Heart left ventricle (tissue), 16 donors: Measurements from ENCODE around the gene DRD2. TPM values are rescaled to one million over a fixed set of nuclear protein-coding genes. Genes with fewer than 3 reads are reported as not detected.

Experiments
- ATAC-seq, 4 donors: fragments of 200-7000 bp; cut with Tn5 transposase; one replicate each; pipeline ENCODE4 v1.9.1; 2020 to 2022; ENCODE audit warnings: moderate library complexity in 4 of 4, mild to moderate bottlenecking in 3 of 4, moderate number of reproducible peaks in 1 of 4
- DNase-seq, 5 donors: peaks; one replicate each; pipeline ENCODE4 v3.0.0-alpha.2; 2020
- H3K27ac ChIP-seq, 12 donors: fragments of 200-600 bp; sonication (generic) in 4 of 12; one replicate each; pipeline versions ENCODE4 v1.5.0 to v1.8.0; 2016 to 2022; ENCODE audit warnings: mild to moderate bottlenecking in 2 of 12
- H3K27me3 ChIP-seq, 9 donors: fragments of 200-600 bp; sonication (generic) in 2 of 9; one replicate each; pipeline versions ENCODE4 v1.5.1 to v1.8.0; 2016 to 2022; ENCODE audit warnings: mild to moderate bottlenecking in 3 of 9
- H3K36me3 ChIP-seq, 9 donors: fragments of 200-600 bp; sonication (generic) in 2 of 9; one replicate each; pipeline versions ENCODE4 v1.5.0 to v1.8.0; 2018 to 2022; ENCODE audit warnings: mild to moderate bottlenecking in 2 of 9
- H3K4me1 ChIP-seq, 12 donors: fragments of 200-600 bp; sonication (generic) in 4 of 12; one replicate each; pipeline versions ENCODE4 v1.5.0 to v1.8.0; 2016 to 2022; ENCODE audit warnings: mild to moderate bottlenecking in 3 of 12
- H3K4me3 ChIP-seq, 12 donors: fragments of 200-600 bp; sonication (generic) in 4 of 12; one replicate each; pipeline versions ENCODE4 v1.5.0 to v1.8.0; 2017 to 2022; ENCODE audit warnings: mild to moderate bottlenecking in 9 of 12, moderate library complexity in 4 of 12
- H3K9me3 ChIP-seq, 12 donors: fragments of 200-600 bp; sonication (generic) in 4 of 12; one replicate each; pipeline versions ENCODE4 v1.5.0 to v1.8.0; 2016 to 2022; ENCODE audit warnings: mild to moderate bottlenecking in 1 of 12
- POLR2A ChIP-seq, 2 donors: fragments of 450-650 bp; IDR thresholded peaks; one replicate each; pipeline ENCODE4 v1.6.1; 2017; ENCODE audit warnings: antibody characterized with exemption in 2 of 2, mild to moderate bottlenecking in 2 of 2, moderate library complexity in 2 of 2
- WGBS, 4 donors: extraction: QIAGEN DNeasy Blood & Tissue Kit in 2 of 4; methylation state at CpG; one replicate each; pipeline versions ENCODE4 v1.1.5 to v1.1.7; 2013 to 2018; 5-methylcytosine and 5-hydroxymethylcytosine counted together
- intact Hi-C, 10 donors: fragments of 100-400 bp; cut with DNase I; formaldehyde crosslinking; loops; one replicate each; pipeline versions ENCODE4 v1.11.1 to v1.14.2; 2022
- polyA plus RNA-seq, 2 donors: library from polyadenylated mRNA; stranded (reverse); fragments of 200-250 nt; gene quantifications; one replicate each; pipeline ENCODE4 v1.2.3, GENCODE V29; 2013
- total RNA-seq, 9 donors: library from RNA; depleted of rRNA in 2 of 9; stranded (reverse); fragments of >200 nt in 2 of 9; fragmentation: NEBNext Ultra II Directional in 3 of 9; extraction: Animal tissue kit (Norgen Biotek cat#: 25700) in 3 of 9; gene quantifications; one replicate each; pipeline versions ENCODE4 v1.1.0 to v1.2.4, GENCODE V29; 2016 to 2023
- TF ChIP-seq, protein P1 (sequence below), 12 donors: fragments of 200-600 bp; sonication (generic) in 4 of 12; IDR thresholded peaks; one replicate each; pipeline versions ENCODE4 v1.5.0 to v1.8.0; 2018 to 2022; ENCODE audit warnings: antibody characterized with exemption in 12 of 12, mild to moderate bottlenecking in 5 of 12
- donor health status: ischemic (EF 13 %, LVEDD 7.1; RV severe dilation, severe dysfunction).
- donor health status: healthy with polysubstance abuse.
- donor health status: DM: no; HTN: yes; CAD: no.
- donor health status: DM: no; HTN: no; CAD: no.
- donor health status: ischemic (EF 25% LVEDD 6.9; RV normal size, moderate dysfunction).
- donor health status: ischemic (EF 25% LVEDD 5.7; RV mildly dilated, moderate dysfunction).
- donor health status: healthy.
- donor health status: DM: yes; HTN: yes; CAD: no.
- donor health status: ischemic (EF 35%, LVEDD 5.7; RV mildly dilated, moderate dysfunction).
- donor health status: nonischemic (EF 11% LVEDD 7.7; RV severe dilation, severe dysfunction).
- donor health status: DM: yes; HTN: yes; CAD: no.
- donor health status: PGD.
- donor health status: ischemic (EF 29% LVEDD 5.4; RV normal size, mild dysfunction).
- donor health status: nonischemic (EF 23%, LVEDD 6.1; RV moderate dilation, normal function).

Gene DRD2
- total and polyA plus RNA-seq, 11 donors: 0.12 to 0.14 TPM; not detected in 9

DNA sequence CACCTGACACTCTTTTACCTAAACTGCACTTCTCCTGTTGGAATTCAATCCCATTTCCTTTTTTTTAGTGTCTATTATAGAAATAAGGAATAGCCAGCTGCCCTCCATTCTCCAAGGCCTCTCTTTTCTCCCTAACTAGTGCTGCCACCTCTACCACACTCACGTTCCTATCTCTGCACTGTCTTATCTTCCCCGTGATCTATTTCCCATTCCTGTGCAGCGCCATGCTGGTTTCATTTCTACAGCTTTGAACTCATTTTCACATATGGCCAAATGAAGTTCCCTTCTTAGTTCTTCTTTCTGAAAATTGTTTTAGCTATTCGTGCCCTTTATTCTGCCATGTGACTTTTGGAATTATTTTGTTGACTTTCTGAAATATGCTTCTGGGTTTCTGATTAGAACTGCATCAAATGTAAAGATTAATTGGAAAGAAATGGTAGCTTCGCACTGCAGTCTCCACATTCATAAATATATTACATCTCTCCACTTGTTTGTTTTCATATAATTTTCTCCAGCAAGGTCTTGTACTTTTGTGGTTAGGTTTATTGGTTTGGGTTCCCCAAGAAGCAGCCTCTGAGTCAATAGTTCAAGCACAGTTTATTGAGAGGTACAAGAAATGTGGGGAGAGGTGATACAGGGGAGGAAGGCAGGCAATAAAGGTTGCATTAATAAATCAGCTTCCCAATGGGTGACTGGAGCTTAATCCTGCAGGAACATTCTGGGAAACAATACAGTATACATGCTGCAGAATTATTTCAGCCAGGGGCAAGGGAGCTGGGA, 43.7 kb upstream of the DRD2 start:
- Histone ChIP-seq H3K27ac (no peak overlapping the region), H3K4me1 (no peaks in the 10 kb centered on the region), H3K27me3 (peaks cover 0 to 14% (median 0%) of the 10 kb centered on the region in 9 donors), H3K9me3 (no peaks in the 10 kb centered on the region), H3K36me3 (no peaks in the 10 kb centered on the region), H3K4me3 (no peak overlapping the region)
- 70 to 74% (median 73%) methylated on average over 5 of the region's 5 CpGs for WGBS, 4 donors
- intact Hi-C loops: no loop called here
- no peak for ATAC-seq
- no peak for TF ChIP-seq POLR2A (IDR thresholded peaks at IDR 0.05)
- TF ChIP-seq, protein P1, sequence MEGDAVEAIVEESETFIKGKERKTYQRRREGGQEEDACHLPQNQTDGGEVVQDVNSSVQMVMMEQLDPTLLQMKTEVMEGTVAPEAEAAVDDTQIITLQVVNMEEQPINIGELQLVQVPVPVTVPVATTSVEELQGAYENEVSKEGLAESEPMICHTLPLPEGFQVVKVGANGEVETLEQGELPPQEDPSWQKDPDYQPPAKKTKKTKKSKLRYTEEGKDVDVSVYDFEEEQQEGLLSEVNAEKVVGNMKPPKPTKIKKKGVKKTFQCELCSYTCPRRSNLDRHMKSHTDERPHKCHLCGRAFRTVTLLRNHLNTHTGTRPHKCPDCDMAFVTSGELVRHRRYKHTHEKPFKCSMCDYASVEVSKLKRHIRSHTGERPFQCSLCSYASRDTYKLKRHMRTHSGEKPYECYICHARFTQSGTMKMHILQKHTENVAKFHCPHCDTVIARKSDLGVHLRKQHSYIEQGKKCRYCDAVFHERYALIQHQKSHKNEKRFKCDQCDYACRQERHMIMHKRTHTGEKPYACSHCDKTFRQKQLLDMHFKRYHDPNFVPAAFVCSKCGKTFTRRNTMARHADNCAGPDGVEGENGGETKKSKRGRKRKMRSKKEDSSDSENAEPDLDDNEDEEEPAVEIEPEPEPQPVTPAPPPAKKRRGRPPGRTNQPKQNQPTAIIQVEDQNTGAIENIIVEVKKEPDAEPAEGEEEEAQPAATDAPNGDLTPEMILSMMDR (IDR thresholded peaks at IDR 0.05): no peak
- no peak for DNase-seq

DNA sequence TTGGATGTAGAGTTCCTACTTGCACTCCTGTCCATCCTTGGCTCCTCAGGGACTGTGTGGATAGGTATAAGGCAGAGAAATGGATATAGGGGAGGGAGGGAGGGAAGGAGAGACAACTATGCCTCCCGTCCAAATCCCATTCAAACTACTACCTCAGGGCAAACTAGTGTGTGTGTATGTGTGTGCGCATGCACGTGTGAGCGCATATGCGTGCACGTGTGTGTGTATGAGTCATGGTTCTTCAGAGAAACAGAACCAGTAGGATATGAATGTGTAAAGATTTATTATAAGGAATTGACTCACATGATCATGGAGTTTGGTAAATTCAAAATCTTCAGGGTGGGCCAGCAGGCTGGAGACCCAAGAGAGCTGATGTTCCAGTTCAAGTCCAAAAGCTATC, 42.2 kb upstream of the DRD2 start:
- Histone ChIP-seq H3K27ac (no peak overlapping the region), H3K9me3 (no peaks in the 10 kb centered on the region), H3K36me3 (no peaks in the 10 kb centered on the region), H3K4me3 (no peak overlapping the region), H3K4me1 (no peaks in the 10 kb centered on the region), H3K27me3 (peaks cover 0 to 13% (median 0%) of the 10 kb centered on the region in 9 donors)
- 91 to 94% (median 93%) methylated on average over 6 of the region's 6 CpGs for WGBS, 4 donors
- DNase-seq: no peak
- no peak for ATAC-seq
- intact Hi-C loops: no loop called here
- TF ChIP-seq, protein P1 (IDR thresholded peaks at IDR 0.05): no peak
- no peak for TF ChIP-seq POLR2A (IDR thresholded peaks at IDR 0.05)

- Histone ChIP-seq H3K4me3 (no peak overlapping the region), H3K36me3 (no peaks in the 10 kb centered on the region), H3K9me3 (no peaks in the 10 kb centered on the region), H3K27me3 (peaks cover 0 to 7% (median 0%) of the 10 kb centered on the region in 9 donors), H3K4me1 (no peaks in the 10 kb centered on the region), H3K27ac (no peak overlapping the region)
- intact Hi-C loops: loop anchor here in 1 of 10 donors (5.0 kb wide), 1 partner anchor 348 kb away; no protein-coding TSS in a partner anchor
- TF ChIP-seq, protein P1 (IDR thresholded peaks at IDR 0.05): no peak
- TF ChIP-seq POLR2A (IDR thresholded peaks at IDR 0.05): no peak
- DNase-seq (no peak), ATAC-seq (no peak)
- 75 to 84% (median 83%) methylated on average over 2 of the region's 2 CpGs; no CpG with 5 or more reads in 1 of the 4 donors for WGBS, 4 donors
These were observed 39.7 kb upstream of the DRD2 start for GRCh38 chr11:113514856-113515255.

DNA sequence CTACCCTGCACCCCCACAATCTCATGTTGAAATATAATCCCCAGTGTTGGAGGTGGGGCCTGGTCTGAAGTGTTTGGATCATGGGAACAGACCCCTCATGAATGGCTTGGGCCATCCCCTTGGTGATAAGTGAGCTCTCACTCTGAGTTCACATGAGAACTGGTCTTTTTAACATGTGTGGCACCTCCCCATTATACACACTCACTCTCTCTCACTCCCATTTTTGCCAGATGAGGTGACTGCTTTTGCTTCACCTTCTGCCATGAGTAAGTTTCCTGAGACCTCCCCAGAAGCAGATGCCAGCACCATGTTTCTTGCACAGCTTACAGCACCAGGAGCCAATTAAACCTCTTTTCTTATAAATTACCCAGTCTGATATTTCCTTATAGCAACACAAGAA, 32.1 kb upstream of the DRD2 start:
- H3K27ac ChIP-seq: no peak overlapping the region
- DNase-seq (no peak), ATAC-seq (no peak)
- intact Hi-C loops: no loop called here
- TF ChIP-seq, protein P1 (IDR thresholded peaks at IDR 0.05): no peak
- no peak for TF ChIP-seq POLR2A (IDR thresholded peaks at IDR 0.05)
- no peaks in the 10 kb centered on the region for H3K9me3 ChIP-seq
- H3K4me1 ChIP-seq: no peaks in the 10 kb centered on the region
- H3K27me3 ChIP-seq: peaks cover 0 to 3% (median 0%) of the 10 kb centered on the region in 9 donors
- no peak overlapping the region for H3K4me3 ChIP-seq
- no peaks in the 10 kb centered on the region for H3K36me3 ChIP-seq
